NCI-H446 treated with DMSO at 0.1 percent for 48 hours (cell line): ENCODE results near the gene ABCF1.
A peak's percentile ranks its signal among the peaks of the same experiment; 100 is the strongest.
"Not testable (repeated sequence)": the region's sequence is repeated elsewhere in the genome, so short reads cannot be mapped to it uniquely, and the experiment has no call there.

ENCODE experiments used
- DNase-seq: peaks from one replicate; lab custom pipeline; 2025; lab: John Stamatoyannopoulos, UW

Gene ABCF1

GRCh38 chr6:30571075-30571761, at the start of gene ABCF1:
ABCF1 (plus strand) TSS chr6:30571442; CDS start chr6:30571488, 46 bp downstream.
- DNase-seq, result peak; percentile 92

- DNase-seq, result not testable (repeated sequence)
Measured at GRCh38 chr6:30521952-30522351, 49.3 kb upstream of the ABCF1 start.

- not testable (repeated sequence) for DNase-seq
Measured at GRCh38 chr6:30526444-30526843, 44.8 kb upstream of the ABCF1 start.

- DNase-seq, result not testable (repeated sequence)
Measured at GRCh38 chr6:30529349-30529875, 41.8 kb upstream of the ABCF1 start.

GRCh38 chr6:30530014-30530413, 41.2 kb upstream of the ABCF1 start:
- no peak for DNase-seq

GRCh38 chr6:30533460-30534294, 37.6 kb upstream of the ABCF1 start:
- DNase-seq, result no peak

- no peak for DNase-seq
Measured at GRCh38 chr6:30537931-30538330, 33.3 kb upstream of the ABCF1 start.

- DNase-seq, result peak; percentile 64
Measured at GRCh38 chr6:30541515-30542403, 29.5 kb upstream of the ABCF1 start.

- no peak for DNase-seq
Measured at GRCh38 chr6:30542404-30542725, 28.9 kb upstream of the ABCF1 start.

GRCh38 chr6:30542915-30543314, 28.3 kb upstream of the ABCF1 start:
- DNase-seq, result no peak

- DNase-seq, result no peak
Measured at GRCh38 chr6:30543821-30544220, 27.4 kb upstream of the ABCF1 start.

- DNase-seq, result peak; percentile 18
Measured at GRCh38 chr6:30544666-30545272, 26.5 kb upstream of the ABCF1 start.

GRCh38 chr6:30547454-30547853, 23.8 kb upstream of the ABCF1 start:
- no peak for DNase-seq

GRCh38 chr6:30548375-30548774, 22.9 kb upstream of the ABCF1 start:
- DNase-seq, result no peak

- DNase-seq, result no peak
Measured at GRCh38 chr6:30554404-30554803, 16.8 kb upstream of the ABCF1 start.

GRCh38 chr6:30554962-30555815, 16.1 kb upstream of the ABCF1 start:
- DNase-seq, result no peak

GRCh38 chr6:30555816-30556065, 15.5 kb upstream of the ABCF1 start:
- no peak for DNase-seq

GRCh38 chr6:30556066-30556905, 15.0 kb upstream of the ABCF1 start, which contains the start of gene GNL1:
GNL1 (minus strand) TSS chr6:30556489; CDS start chr6:30556203, 286 bp downstream.
- DNase-seq, result peak; percentile 82

- peak; percentile 85 for DNase-seq
Measured at GRCh38 chr6:30556906-30557682, 14.1 kb upstream of the ABCF1 start, which contains the start of gene PRR3. PRR3 (plus strand) TSS chr6:30557295; CDS start chr6:30557345, 50 bp downstream.
